Measurements from ENCODE around the gene KIAA0232. TPM values are rescaled to one million over a fixed set of nuclear protein-coding genes. Genes with fewer than 3 reads are reported as not detected.
"Not testable (repeated sequence)": the region's sequence is repeated elsewhere in the genome, so short reads cannot be mapped to it uniquely, and the experiment has no call there.

KIAA0232 gene
- polyA plus RNA-seq, 2 donors: 9.3 to 10.5 TPM

DNA sequence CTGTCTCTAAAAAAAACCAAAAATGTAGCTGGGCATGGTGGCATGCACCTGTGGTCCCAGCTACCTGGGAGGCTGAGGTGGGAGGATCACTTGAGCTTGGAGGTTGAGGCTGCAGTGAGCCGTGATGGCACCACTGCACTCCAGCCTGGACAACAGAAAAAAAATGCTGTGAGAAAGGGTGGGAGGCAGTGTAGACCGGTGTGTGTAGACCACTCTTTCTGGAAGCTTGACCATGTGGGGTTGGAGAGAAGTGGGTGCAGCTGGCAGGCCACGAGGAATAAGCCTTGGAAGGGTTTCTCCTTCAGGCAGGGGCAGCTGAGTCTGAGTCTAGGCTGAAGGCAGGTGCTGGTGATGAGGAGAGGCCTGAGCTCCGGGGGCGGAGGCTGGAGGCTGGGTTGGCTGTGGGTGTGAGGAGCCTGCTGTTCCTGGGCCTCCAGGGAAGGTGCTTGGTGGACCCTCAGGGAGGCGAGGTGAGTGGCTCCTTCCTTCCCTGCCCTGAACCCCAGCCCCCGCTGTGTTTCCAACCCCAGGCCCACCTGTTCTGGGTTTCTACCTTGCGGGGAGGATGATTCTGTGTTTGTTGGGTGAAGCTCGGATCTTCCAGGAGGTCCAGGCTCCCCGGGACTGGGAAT is 117.8 kb downstream of the KIAA0232 start:
- WGBS, 2 donors: 93 to 94% methylated on average over 10 of the region's 10 CpGs
- no peak overlapping the region for H3K4me3 ChIP-seq (ENCODE audit: low read depth in 1 of 2, low read length in 2 of 2)
- no peaks in the 10 kb centered on the region for H3K36me3 ChIP-seq (ENCODE audit: control insufficient read depth in 2 of 2, insufficient read depth in 2 of 2, low read length in 1 of 2)
- peaks cover 0 to 2% of the 10 kb centered on the region in 2 donors for H3K4me1 ChIP-seq (ENCODE audit: control insufficient read depth in 2 of 2, insufficient read depth in 2 of 2, low read length in 1 of 2)
- no peaks in the 10 kb centered on the region for H3K9me3 ChIP-seq (ENCODE audit: control insufficient read depth in 2 of 2, insufficient read depth in 1 of 2, low read depth in 1 of 2, low read length in 1 of 2)
- no peaks in the 10 kb centered on the region for H3K27me3 ChIP-seq (ENCODE audit: control insufficient read depth in 1 of 2, insufficient read depth in 2 of 2, low read length in 2 of 2)
- H3K27ac ChIP-seq (ENCODE audit: low read depth in 2 of 2, low read length in 1 of 2): no peak overlapping the region

DNA sequence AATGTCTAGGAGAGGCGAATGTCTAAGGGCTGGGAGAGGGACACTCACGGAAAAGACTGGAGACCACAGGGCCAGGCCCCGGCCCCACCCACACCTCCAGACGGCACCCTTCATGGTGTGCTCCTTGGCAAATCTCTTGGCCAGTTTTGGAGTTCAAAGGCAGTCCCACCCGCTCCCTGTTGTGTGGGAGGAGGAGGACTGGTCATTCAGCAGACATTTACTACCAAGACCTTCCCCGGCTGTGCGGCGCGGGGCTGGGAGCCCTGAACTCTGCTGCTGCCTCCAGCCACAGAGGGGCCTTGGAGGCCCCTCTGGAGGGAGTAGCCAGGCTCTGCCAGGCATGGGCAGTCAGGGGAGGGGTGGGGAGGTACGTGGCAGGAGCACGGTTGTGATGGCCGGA is 118.4 kb downstream of the KIAA0232 start:
- Histone ChIP-seq H3K4me3 (ENCODE audit: low read depth in 1 of 2, low read length in 2 of 2) (no peak overlapping the region), H3K27me3 (ENCODE audit: control insufficient read depth in 1 of 2, insufficient read depth in 2 of 2, low read length in 2 of 2) (no peaks in the 10 kb centered on the region), H3K36me3 (ENCODE audit: control insufficient read depth in 2 of 2, insufficient read depth in 2 of 2, low read length in 1 of 2) (no peaks in the 10 kb centered on the region), H3K27ac (ENCODE audit: low read depth in 2 of 2, low read length in 1 of 2) (no peak overlapping the region), H3K9me3 (ENCODE audit: control insufficient read depth in 2 of 2, insufficient read depth in 1 of 2, low read depth in 1 of 2, low read length in 1 of 2) (no peaks in the 10 kb centered on the region), H3K4me1 (ENCODE audit: control insufficient read depth in 2 of 2, insufficient read depth in 2 of 2, low read length in 1 of 2) (peaks cover 0 to 2% of the 10 kb centered on the region in 2 donors)
- WGBS, 2 donors: 89 to 92% methylated on average over 12 of the region's 12 CpGs

DNA sequence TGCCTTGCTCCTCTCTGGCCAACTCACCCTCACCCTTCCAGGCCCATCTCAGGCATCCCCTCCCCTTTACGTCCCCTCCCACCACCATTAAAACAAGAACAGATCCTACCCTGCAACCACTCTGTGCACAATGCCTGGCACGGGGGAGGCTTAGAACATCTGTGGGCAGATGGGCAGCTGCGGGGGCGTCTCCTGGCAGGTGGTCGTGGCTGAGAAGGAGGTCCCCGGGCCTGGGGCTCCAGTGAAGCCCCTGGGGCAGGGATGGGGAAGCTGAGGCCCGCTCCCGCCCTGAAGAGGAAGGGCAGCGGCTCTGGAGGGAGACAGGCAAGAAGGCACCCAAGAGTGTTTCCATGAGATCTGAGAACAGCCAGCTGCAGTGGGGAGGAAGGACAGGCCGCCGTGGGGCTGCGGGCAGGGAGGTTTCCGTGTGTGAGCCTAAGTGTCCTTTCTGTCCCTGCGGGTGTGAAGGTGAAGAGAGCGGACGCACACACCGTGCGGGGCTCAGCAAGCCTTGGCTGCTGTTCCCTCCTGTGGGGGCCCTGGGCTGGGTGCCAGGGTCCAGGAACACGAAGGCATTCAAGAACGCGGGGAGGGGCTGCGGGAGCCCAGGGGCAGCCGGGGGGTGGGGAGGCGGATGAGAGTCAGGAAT is 119.3 kb downstream of the KIAA0232 start:
- 71 to 73% methylated on average over 22 to 24 of the region's 24 CpGs for WGBS, 2 donors
- no peak overlapping the region for H3K4me3 ChIP-seq (ENCODE audit: low read depth in 1 of 2, low read length in 2 of 2)

DNA sequence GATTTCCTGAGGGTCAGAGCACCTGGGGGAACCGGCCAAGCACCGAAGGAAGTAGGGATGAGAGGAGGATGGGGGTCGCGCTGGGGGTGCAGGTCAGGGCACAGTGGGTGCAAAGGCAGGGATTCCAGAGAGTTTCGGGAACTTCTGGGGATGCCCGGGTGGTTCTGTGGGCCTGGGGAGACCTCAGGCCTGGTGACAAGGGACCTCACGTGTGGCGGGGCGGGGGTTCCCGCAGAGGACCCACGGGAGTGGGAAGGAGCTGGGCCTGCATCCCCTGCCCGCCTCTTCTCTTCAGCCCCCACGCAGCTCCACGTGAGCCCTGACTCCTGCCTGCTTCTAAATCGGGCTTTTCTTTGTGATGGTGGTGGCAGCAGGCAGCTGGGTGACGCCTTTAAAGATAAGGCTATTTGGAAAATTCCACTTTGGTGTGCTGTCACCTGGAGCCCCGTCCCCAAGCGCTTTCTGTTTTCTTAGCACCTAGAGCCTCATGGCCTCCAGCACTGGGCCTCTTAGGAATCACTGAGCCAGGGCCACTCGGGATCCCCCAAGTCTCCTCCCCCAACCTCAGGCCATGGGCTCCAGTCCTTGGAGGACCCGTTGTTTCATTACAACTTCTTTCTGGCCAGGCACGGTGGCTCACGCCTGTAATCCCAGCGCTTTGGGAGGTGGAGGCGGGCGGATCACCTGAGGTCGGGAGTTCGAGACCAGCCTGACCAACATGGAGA is 120.0 kb downstream of the KIAA0232 start:
- no peaks in the 10 kb centered on the region for H3K36me3 ChIP-seq (ENCODE audit: control insufficient read depth in 2 of 2, insufficient read depth in 2 of 2, low read length in 1 of 2)
- no peaks in the 10 kb centered on the region for H3K9me3 ChIP-seq (ENCODE audit: control insufficient read depth in 2 of 2, insufficient read depth in 1 of 2, low read depth in 1 of 2, low read length in 1 of 2)
- H3K4me3 ChIP-seq (ENCODE audit: low read depth in 1 of 2, low read length in 2 of 2): no peak overlapping the region
- H3K27me3 ChIP-seq (ENCODE audit: control insufficient read depth in 1 of 2, insufficient read depth in 2 of 2, low read length in 2 of 2): no peaks in the 10 kb centered on the region
- H3K27ac ChIP-seq (ENCODE audit: low read depth in 2 of 2, low read length in 1 of 2): no peak overlapping the region
- WGBS, 2 donors: 74 to 80% methylated on average over 22 to 27 of the region's 27 CpGs
- peaks cover 0 to 2% of the 10 kb centered on the region in 2 donors for H3K4me1 ChIP-seq (ENCODE audit: control insufficient read depth in 2 of 2, insufficient read depth in 2 of 2, low read length in 1 of 2)

More for the DNA sequence above, 119.3 kb downstream of the KIAA0232 start:
- Histone ChIP-seq H3K36me3 (ENCODE audit: control insufficient read depth in 2 of 2, insufficient read depth in 2 of 2, low read length in 1 of 2) (no peaks in the 10 kb centered on the region), H3K9me3 (ENCODE audit: control insufficient read depth in 2 of 2, insufficient read depth in 1 of 2, low read depth in 1 of 2, low read length in 1 of 2) (no peaks in the 10 kb centered on the region), H3K27ac (ENCODE audit: low read depth in 2 of 2, low read length in 1 of 2) (no peak overlapping the region), H3K4me1 (ENCODE audit: control insufficient read depth in 2 of 2, insufficient read depth in 2 of 2, low read length in 1 of 2) (peaks cover 0 to 2% of the 10 kb centered on the region in 2 donors), H3K27me3 (ENCODE audit: control insufficient read depth in 1 of 2, insufficient read depth in 2 of 2, low read length in 2 of 2) (no peaks in the 10 kb centered on the region)

DNA sequence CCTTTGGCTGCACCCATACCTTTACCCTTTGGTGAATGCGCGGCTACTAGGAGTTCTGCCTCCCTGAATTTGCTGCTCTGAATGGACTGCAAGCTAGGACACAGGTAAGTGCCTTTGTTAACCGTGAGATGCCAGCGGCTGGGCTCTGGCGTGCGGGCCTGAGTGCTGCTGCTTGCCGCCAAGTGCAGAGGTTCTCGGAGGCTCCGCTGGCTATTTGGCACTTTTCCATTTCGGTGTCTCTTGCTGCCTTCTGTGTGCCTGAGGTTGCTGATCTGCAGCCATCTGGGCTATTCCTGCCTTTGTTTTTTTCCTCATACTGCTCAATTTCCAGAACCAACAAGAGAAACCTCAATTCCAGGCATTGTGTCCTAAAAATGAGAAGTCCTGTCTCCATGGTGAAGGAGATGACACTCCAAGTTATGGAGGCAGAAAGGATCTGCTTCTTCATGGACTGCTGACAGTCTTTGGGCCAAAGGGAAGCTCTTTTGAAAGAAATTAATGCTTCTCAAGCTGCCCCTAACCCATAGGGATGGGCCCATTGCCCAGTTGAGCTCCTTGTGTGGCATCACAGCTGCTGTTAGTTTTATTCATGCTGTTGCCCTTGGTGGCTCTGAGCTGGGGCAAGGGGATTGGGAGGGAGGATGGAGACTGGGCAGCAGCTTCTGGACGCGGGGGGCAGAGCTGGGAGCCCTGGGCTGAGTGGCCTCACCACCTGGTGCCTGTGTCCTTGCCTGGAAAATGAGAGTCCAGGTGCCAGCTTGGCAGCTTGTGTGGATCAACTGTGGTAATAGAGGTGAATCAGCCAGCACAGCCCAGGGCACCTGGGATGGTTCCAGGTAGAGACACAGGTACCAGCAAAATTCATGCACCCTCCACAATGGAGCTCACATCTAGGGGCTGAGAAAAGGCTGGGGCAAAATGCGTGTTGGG is 123.3 kb downstream of the KIAA0232 start:
- WGBS, 2 donors: 58 to 78% methylated on average over 13 of the region's 13 CpGs
- H3K36me3 ChIP-seq (ENCODE audit: control insufficient read depth in 2 of 2, insufficient read depth in 2 of 2, low read length in 1 of 2): no peaks in the 10 kb centered on the region
- H3K27me3 ChIP-seq (ENCODE audit: control insufficient read depth in 1 of 2, insufficient read depth in 2 of 2, low read length in 2 of 2): no peaks in the 10 kb centered on the region
- H3K9me3 ChIP-seq (ENCODE audit: control insufficient read depth in 2 of 2, insufficient read depth in 1 of 2, low read depth in 1 of 2, low read length in 1 of 2): no peaks in the 10 kb centered on the region
- no peak overlapping the region for H3K27ac ChIP-seq (ENCODE audit: low read depth in 2 of 2, low read length in 1 of 2)
- no peak overlapping the region for H3K4me3 ChIP-seq (ENCODE audit: low read depth in 1 of 2, low read length in 2 of 2)
- peaks cover 0 to 10% of the 10 kb centered on the region in 2 donors for H3K4me1 ChIP-seq (ENCODE audit: control insufficient read depth in 2 of 2, insufficient read depth in 2 of 2, low read length in 1 of 2)

DNA sequence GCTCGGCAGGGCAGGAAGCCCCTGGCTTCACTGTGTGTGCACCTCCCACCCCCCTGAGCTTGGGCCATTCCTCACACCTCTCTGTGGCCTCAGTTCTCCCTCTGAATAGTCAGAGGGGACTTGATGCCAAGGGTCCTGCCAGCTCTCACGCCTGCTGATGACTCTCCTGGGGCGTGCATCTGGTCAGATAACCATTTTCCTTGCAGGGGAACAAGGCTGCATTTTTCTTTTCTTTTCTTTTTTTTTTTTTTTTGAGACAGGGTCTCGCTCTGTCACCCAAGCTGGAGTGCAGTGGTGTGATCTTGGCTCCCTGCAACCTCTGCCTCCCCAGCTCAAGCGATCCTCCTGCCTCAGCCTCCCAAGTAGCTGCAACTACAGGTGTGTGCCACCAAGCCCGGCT is 124.0 kb downstream of the KIAA0232 start:
- not testable (repeated sequence) for H3K27me3 ChIP-seq (ENCODE audit: control insufficient read depth in 1 of 2, insufficient read depth in 2 of 2, low read length in 2 of 2); H3K4me3 ChIP-seq (ENCODE audit: low read depth in 1 of 2, low read length in 2 of 2); H3K9me3 ChIP-seq (ENCODE audit: control insufficient read depth in 2 of 2, insufficient read depth in 1 of 2, low read depth in 1 of 2, low read length in 1 of 2); H3K36me3 ChIP-seq (ENCODE audit: control insufficient read depth in 2 of 2, insufficient read depth in 2 of 2, low read length in 1 of 2); H3K27ac ChIP-seq (ENCODE audit: low read depth in 2 of 2, low read length in 1 of 2)
- H3K4me1 ChIP-seq (ENCODE audit: control insufficient read depth in 2 of 2, insufficient read depth in 2 of 2, low read length in 1 of 2): peaks cover 0 to 16% of the 10 kb centered on the region in 2 donors
- WGBS, 2 donors: 85 to 94% methylated on average over 6 of the region's 6 CpGs

DNA sequence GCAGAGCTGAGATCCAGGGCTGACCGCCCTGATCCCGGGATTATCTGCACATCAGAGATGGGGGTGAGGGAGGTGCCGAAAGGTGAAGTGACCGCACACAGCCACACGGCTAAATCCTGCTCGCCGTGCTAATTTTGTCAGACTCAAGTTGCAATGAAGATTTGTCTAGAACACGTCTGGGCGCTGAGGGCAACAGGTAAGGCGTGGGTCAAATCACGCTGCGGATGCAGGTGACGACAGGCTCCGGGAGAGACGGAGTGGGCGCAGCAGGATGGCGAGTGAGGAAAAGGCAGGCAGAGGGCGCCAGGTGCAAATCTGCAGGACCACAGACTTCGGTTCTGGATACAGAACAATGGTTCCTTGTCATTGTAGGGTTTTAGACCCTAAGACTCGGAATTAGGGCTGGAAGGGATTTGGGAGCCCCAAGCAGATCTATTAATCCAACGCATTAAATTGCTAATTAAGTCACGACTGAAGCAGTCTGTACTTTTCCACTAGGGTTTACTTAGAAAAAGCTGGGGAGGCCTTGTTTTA is 125.2 kb downstream of the KIAA0232 start:
- 24 to 32% methylated on average over 22 of the region's 22 CpGs for WGBS, 2 donors
- H3K9me3 ChIP-seq (ENCODE audit: control insufficient read depth in 2 of 2, insufficient read depth in 1 of 2, low read depth in 1 of 2, low read length in 1 of 2): no peaks in the 10 kb centered on the region
- H3K4me3 ChIP-seq (ENCODE audit: low read depth in 1 of 2, low read length in 2 of 2): no peak overlapping the region
- H3K27ac ChIP-seq (ENCODE audit: low read depth in 2 of 2, low read length in 1 of 2): no peak overlapping the region
- H3K27me3 ChIP-seq (ENCODE audit: control insufficient read depth in 1 of 2, insufficient read depth in 2 of 2, low read length in 2 of 2): no peaks in the 10 kb centered on the region
- peaks cover 0 to 18% of the 10 kb centered on the region in 2 donors for H3K4me1 ChIP-seq (ENCODE audit: control insufficient read depth in 2 of 2, insufficient read depth in 2 of 2, low read length in 1 of 2)
- H3K36me3 ChIP-seq (ENCODE audit: control insufficient read depth in 2 of 2, insufficient read depth in 2 of 2, low read length in 1 of 2): no peaks in the 10 kb centered on the region

DNA sequence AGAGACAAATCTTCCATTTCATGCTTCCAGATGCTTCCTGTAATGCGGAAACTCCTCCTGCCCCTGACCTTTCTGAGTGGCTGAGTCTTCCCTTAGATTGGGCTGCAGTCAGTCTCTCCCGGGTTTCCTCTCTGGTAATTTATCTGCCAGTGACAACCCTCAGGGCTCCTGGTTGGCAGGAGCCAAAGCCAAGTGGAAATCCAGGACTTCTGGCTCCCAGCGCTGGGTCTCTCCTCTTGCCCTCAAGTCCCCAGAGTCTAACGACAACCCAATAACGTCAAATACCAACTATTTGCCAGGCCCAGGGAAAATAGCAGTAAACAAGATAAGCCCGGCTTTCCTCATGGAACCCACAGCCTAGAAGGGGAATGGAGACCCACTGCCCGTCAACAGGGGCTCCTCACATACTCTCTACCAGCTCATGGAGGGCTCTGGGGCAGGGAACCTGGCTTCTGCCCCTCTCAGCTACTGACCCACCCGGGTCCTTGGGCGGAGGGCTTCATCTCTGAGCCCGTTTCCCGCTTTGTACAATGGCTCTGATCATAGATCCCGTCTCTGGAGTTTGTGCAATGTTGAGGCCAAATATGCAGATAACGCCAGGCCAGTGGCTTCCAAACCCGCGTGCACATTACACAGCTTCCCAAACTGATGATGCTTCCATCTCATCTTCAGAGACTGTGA is 126.0 kb downstream of the KIAA0232 start:
- H3K4me3 ChIP-seq (ENCODE audit: low read depth in 1 of 2, low read length in 2 of 2): peak overlapping the region; percentile 62 to 70
- H3K27ac ChIP-seq (ENCODE audit: low read depth in 2 of 2, low read length in 1 of 2): peak overlapping the region; percentile 88 to 98
- WGBS, 2 donors: 20 to 26% methylated on average over 15 of the region's 15 CpGs
- H3K36me3 ChIP-seq (ENCODE audit: control insufficient read depth in 2 of 2, insufficient read depth in 2 of 2, low read length in 1 of 2): no peaks in the 10 kb centered on the region
- peaks cover 0 to 18% of the 10 kb centered on the region in 2 donors for H3K4me1 ChIP-seq (ENCODE audit: control insufficient read depth in 2 of 2, insufficient read depth in 2 of 2, low read length in 1 of 2)
- no peaks in the 10 kb centered on the region for H3K27me3 ChIP-seq (ENCODE audit: control insufficient read depth in 1 of 2, insufficient read depth in 2 of 2, low read length in 2 of 2)
- H3K9me3 ChIP-seq (ENCODE audit: control insufficient read depth in 2 of 2, insufficient read depth in 1 of 2, low read depth in 1 of 2, low read length in 1 of 2): no peaks in the 10 kb centered on the region

All from esophagus (tissue), 2 donors.